ENCODE measurements around the gene ADRA2C.

DNA sequence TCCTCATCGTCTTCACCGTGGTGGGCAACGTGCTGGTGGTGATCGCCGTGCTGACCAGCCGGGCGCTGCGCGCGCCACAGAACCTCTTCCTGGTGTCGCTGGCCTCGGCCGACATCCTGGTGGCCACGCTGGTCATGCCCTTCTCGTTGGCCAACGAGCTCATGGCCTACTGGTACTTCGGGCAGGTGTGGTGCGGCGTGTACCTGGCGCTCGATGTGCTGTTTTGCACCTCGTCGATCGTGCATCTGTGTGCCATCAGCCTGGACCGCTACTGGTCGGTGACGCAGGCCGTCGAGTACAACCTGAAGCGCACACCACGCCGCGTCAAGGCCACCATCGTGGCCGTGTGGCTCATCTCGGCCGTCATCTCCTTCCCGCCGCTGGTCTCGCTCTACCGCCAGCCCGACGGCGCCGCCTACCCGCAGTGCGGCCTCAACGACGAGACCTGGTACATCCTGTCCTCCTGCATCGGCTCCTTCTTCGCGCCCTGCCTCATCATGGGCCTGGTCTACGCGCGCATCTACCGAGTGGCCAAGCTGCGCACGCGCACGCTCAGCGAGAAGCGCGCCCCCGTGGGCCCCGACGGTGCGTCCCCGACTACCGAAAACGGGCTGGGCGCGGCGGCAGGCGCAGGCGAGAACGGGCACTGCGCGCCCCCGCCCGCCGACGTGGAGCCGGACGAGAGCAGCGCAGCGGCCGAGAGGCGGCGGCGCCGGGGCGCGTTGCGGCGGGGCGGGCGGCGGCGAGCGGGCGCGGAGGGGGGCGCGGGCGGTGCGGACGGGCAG is 792 bp downstream of the ADRA2C start:
- TF ChIP-seq POLR2A (IDR thresholded peaks at IDR 0.05; ENCODE audit: low read depth, low read length) (no peak), POLR2AphosphoS5 (IDR thresholded peaks at IDR 0.05; ENCODE audit: low read depth, low read length) (no peak), TAF1 (IDR thresholded peaks at IDR 0.05; ENCODE audit: low read depth, low read length) (no peak), SPI1 (IDR thresholded peaks at IDR 0.05; ENCODE audit: low read depth, low read length) (no peak), POU2F2 (IDR thresholded peaks at IDR 0.05; ENCODE audit: low read depth, low read length) (no peak), PAX5 (IDR thresholded peaks at IDR 0.05; ENCODE audit: insufficient read depth, low read length, severe bottlenecking) (no peak)
